SK-N-MC (cell line): ENCODE results near the gene SCP2.

Experiments used
- DNase-seq: peaks from one replicate; pipeline ENCODE4 v3.0.0-alpha.2; 2011; ENCODE audit warnings: low read depth, low spot score
- H3K27ac ChIP-seq: fragments of 200-600 bp; sonication (generic); 2 replicates; pipeline ENCODE4 v1.5.1; 2016; ENCODE audit warnings: mixed run types
- H3K36me3 ChIP-seq: fragments of 200-600 bp; sonication (generic); 2 replicates; pipeline ENCODE4 v1.6.1; 2017; ENCODE audit warnings: antibody characterized with exemption, low read length, mixed read lengths; ENCODE audit not compliant: insufficient read depth
- H3K4me3 ChIP-seq: fragments of 200-600 bp; sonication (generic); 2 replicates; pipeline ENCODE4 v1.5.1; 2016
- H3K9ac ChIP-seq: fragments of 200-600 bp; sonication (generic); 2 replicates; pipeline ENCODE4 v1.8.0; 2017; ENCODE audit warnings: mixed run types, mixed read lengths; ENCODE audit not compliant: insufficient read length
- H3K9me3 ChIP-seq: fragments of 200-600 bp; sonication (generic); 2 replicates; pipeline ENCODE4 v1.6.1; 2017; ENCODE audit warnings: low read depth, mild to moderate bottlenecking, antibody characterized with exemption, low read length, moderate library complexity, mixed read lengths
- EZH2 ChIP-seq: fragments of 200-600 bp; sonication (generic); IDR thresholded peaks from one replicate; pipeline ENCODE4 v1.6.1; 2017; ENCODE audit warnings: antibody characterized with exemption
- FOXP2 ChIP-seq: optimal IDR thresholded peaks from 2 replicates; pipeline ENCODE3; 2011; ENCODE audit warnings: mild to moderate bottlenecking, moderate library complexity; ENCODE audit not compliant: insufficient read depth; ENCODE audit errors: extremely low read length, control extremely low read depth
- POLR2AphosphoS5 ChIP-seq: IDR thresholded peaks from 2 replicates; pipeline ENCODE4 v1.6.1; 2012; ENCODE audit warnings: mild to moderate bottlenecking, low read depth, low read length, borderline replicate concordance

The SCP2 gene

GRCh38 chr1:53071915-53072314 lies 144.8 kb downstream of the SCP2 start:
- DNase-seq, result no peak
- no peak for TF ChIP-seq FOXP2
- H3K27ac ChIP-seq, result no peak overlapping the region
- H3K9me3 ChIP-seq, result no peaks in the 10 kb centered on the region
- no peak overlapping the region for H3K4me3 ChIP-seq
- H3K9ac ChIP-seq, result no peak overlapping the region
- H3K36me3 ChIP-seq, result no peaks in the 10 kb centered on the region

- Histone ChIP-seq H3K9me3 (no peaks in the 10 kb centered on the region), H3K9ac (no peak overlapping the region), H3K4me3 (no peak overlapping the region), H3K36me3 (no peaks in the 10 kb centered on the region), H3K27ac (no peak overlapping the region)
- TF ChIP-seq POLR2AphosphoS5 (no peak), EZH2 (no peak)
- no peak for DNase-seq
Measured at GRCh38 chr1:53073287-53073686, 146.2 kb downstream of the SCP2 start.

GRCh38 chr1:53073868-53074311 lies 146.8 kb downstream of the SCP2 start:
- Histone ChIP-seq H3K36me3 (no peaks in the 10 kb centered on the region), H3K9me3 (no peaks in the 10 kb centered on the region), H3K9ac (no peak overlapping the region), H3K27ac (no peak overlapping the region), H3K4me3 (no peak overlapping the region)
- TF ChIP-seq POLR2AphosphoS5 (no peak), EZH2 (no peak), FOXP2 (no peak)
- DNase-seq, result no peak

GRCh38 chr1:53074313-53075154 lies 147.5 kb downstream of the SCP2 start:
- no peak overlapping the region for H3K27ac ChIP-seq
- H3K9ac ChIP-seq, result no peak overlapping the region
- H3K4me3 ChIP-seq, result no peak overlapping the region
- no peaks in the 10 kb centered on the region for H3K36me3 ChIP-seq
- no peak for TF ChIP-seq POLR2AphosphoS5
- no peaks in the 10 kb centered on the region for H3K9me3 ChIP-seq
- no peak for DNase-seq

DNA sequence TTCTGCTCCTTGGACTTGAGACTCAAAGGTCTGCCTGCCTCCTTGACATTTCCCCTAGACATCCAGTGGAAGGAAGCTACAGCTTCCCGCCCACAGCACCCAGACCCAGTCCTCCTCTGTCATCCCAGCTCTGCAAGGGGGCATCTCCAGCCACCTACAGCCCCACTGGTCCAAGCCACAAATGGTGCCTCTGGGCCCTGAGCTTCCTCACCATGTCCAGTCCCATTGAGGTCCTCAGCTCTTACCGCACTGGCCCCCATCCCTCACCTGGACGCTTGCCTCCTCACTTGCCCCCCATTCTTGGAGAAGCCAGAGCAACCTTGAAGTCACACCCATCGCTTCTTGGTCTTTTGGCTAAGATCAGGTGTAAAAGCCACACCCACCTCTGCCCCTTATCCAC lies 148.1 kb downstream of the SCP2 start:
- H3K4me3 ChIP-seq, result no peak overlapping the region
- no peaks in the 10 kb centered on the region for H3K9me3 ChIP-seq
- no peaks in the 10 kb centered on the region for H3K36me3 ChIP-seq
- no peak overlapping the region for H3K9ac ChIP-seq
- no peak overlapping the region for H3K27ac ChIP-seq
- TF ChIP-seq FOXP2 (no peak), EZH2 (no peak), POLR2AphosphoS5 (no peak)
- no peak for DNase-seq

GRCh38 chr1:53075761-53076163 lies 148.7 kb downstream of the SCP2 start:
- Histone ChIP-seq H3K9ac (no peak overlapping the region), H3K36me3 (no peaks in the 10 kb centered on the region), H3K4me3 (no peak overlapping the region), H3K9me3 (no peaks in the 10 kb centered on the region), H3K27ac (no peak overlapping the region)
- no peak for DNase-seq
- no peak for TF ChIP-seq POLR2AphosphoS5
- no peak for TF ChIP-seq EZH2

GRCh38 chr1:53076165-53076564 lies 149.1 kb downstream of the SCP2 start:
- H3K27ac ChIP-seq, result no peak overlapping the region
- DNase-seq, result no peak
- H3K9ac ChIP-seq, result no peak overlapping the region
- H3K9me3 ChIP-seq, result no peaks in the 10 kb centered on the region
- TF ChIP-seq POLR2AphosphoS5 (no peak), EZH2 (no peak), FOXP2 (no peak)
- no peaks in the 10 kb centered on the region for H3K36me3 ChIP-seq
- no peak overlapping the region for H3K4me3 ChIP-seq

- DNase-seq, result no peak
- Histone ChIP-seq H3K9me3 (no peaks in the 10 kb centered on the region), H3K9ac (no peak overlapping the region), H3K36me3 (no peaks in the 10 kb centered on the region), H3K27ac (no peak overlapping the region), H3K4me3 (no peak overlapping the region)
- TF ChIP-seq FOXP2, result no peak
- no peak for TF ChIP-seq EZH2
- no peak for TF ChIP-seq POLR2AphosphoS5
Measured at GRCh38 chr1:53076721-53077598, 149.9 kb downstream of the SCP2 start.
